K562 (cell line): ENCODE results near the gene MTFMT.

Experiments used
- NFYB ChIP-seq: IDR thresholded peaks from 2 replicates; pipeline ENCODE4 v1.6.1; 2011; ENCODE audit warnings: mild to moderate bottlenecking, moderate library complexity; ENCODE audit not compliant: insufficient read length; ENCODE audit errors: extremely low read depth
- RAD21 ChIP-seq, 2 experiments: fragments of 250-450 bp in 1 of 2; fragments of 450-650 bp in 1 of 2; sonication (Bioruptor Pico) in 1 of 2; formaldehyde crosslinking in 1 of 2; IDR thresholded peaks in 1 of 2; conservative IDR thresholded peaks in 1 of 2; 2 replicates each; pipeline versions ENCODE4 v1.4.0 to v1.8.0; 2020 to 2022; ENCODE audit warnings: mild to moderate bottlenecking in 2 of 2, moderate library complexity in 1 of 2
- SIN3A ChIP-seq, 2 experiments: fragments of 150-350 bp in 1 of 2; IDR thresholded peaks; 2 replicates each; pipeline ENCODE4 v1.6.1; 2011 to 2016; ENCODE audit warnings: borderline replicate concordance in 2 of 2, low read depth in 2 of 2, low read length in 2 of 2, mild to moderate bottlenecking in 2 of 2, moderate library complexity in 2 of 2; ENCODE audit not compliant: control insufficient read depth in 1 of 2
- TF ChIP-seq, protein P1 (sequence below), 3 experiments: IDR thresholded peaks in 2 of 3; conservative IDR thresholded peaks in 1 of 3; 2 replicates each; pipeline ENCODE4 v1.5.1; 2011 to 2012; ENCODE audit warnings: low read length in 3 of 3, mild to moderate bottlenecking in 3 of 3, control low read depth in 2 of 3, improper control_type of control experiment in 1 of 3, inconsistent platforms in 1 of 3, low read depth in 1 of 3, mixed read lengths in 1 of 3, moderate library complexity in 1 of 3; ENCODE audit not compliant: insufficient read depth in 2 of 3
- TF ChIP-seq, protein P2 (sequence below), 2 experiments: IDR thresholded peaks; 2 replicates each; pipeline ENCODE4 v1.6.1; 2012; ENCODE audit warnings: improper control_type of control experiment in 2 of 2, low read depth in 2 of 2, low read length in 2 of 2, borderline replicate concordance in 1 of 2

DNA sequence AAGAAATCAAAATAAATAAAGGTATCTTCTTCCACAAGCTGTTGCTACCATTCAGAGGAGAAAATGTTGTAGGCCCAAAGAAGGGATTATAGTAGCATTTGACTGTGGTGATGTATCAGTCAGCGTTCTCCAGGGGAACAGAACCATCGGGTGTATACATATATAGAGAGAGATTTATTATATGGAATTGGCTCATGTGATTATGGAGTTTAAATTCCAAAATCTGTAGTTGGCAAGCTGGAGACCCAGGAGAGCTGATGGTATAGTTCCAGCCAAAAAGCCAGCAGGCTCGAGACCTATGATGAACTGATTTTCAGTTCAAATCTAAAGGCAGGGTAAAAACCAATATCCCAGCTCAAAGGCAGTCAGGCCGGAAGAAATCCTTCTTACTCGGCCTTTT is 32.4 kb downstream of the MTFMT start:
- TF ChIP-seq, protein P1, sequence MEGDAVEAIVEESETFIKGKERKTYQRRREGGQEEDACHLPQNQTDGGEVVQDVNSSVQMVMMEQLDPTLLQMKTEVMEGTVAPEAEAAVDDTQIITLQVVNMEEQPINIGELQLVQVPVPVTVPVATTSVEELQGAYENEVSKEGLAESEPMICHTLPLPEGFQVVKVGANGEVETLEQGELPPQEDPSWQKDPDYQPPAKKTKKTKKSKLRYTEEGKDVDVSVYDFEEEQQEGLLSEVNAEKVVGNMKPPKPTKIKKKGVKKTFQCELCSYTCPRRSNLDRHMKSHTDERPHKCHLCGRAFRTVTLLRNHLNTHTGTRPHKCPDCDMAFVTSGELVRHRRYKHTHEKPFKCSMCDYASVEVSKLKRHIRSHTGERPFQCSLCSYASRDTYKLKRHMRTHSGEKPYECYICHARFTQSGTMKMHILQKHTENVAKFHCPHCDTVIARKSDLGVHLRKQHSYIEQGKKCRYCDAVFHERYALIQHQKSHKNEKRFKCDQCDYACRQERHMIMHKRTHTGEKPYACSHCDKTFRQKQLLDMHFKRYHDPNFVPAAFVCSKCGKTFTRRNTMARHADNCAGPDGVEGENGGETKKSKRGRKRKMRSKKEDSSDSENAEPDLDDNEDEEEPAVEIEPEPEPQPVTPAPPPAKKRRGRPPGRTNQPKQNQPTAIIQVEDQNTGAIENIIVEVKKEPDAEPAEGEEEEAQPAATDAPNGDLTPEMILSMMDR (IDR thresholded peaks at IDR 0.05 in 2 of 3, conservative IDR thresholded peaks at IDR 0.05 in 1 of 3; ENCODE audit: insufficient read depth in 2 of 3, low read depth in 1 of 3, low read length in 3 of 3) = no peak
- TF ChIP-seq SIN3A (IDR thresholded peaks at IDR 0.05; ENCODE audit: borderline replicate concordance in 2 of 2, control insufficient read depth in 1 of 2, low read depth in 2 of 2, low read length in 2 of 2) (no peak), NFYB (no peak), RAD21 (CRISPR knock-in tag; conservative IDR thresholded peaks at IDR 0.05 in 1 of 2, IDR thresholded peaks at IDR 0.05 in 1 of 2) (no peak)
- TF ChIP-seq, protein P2, sequence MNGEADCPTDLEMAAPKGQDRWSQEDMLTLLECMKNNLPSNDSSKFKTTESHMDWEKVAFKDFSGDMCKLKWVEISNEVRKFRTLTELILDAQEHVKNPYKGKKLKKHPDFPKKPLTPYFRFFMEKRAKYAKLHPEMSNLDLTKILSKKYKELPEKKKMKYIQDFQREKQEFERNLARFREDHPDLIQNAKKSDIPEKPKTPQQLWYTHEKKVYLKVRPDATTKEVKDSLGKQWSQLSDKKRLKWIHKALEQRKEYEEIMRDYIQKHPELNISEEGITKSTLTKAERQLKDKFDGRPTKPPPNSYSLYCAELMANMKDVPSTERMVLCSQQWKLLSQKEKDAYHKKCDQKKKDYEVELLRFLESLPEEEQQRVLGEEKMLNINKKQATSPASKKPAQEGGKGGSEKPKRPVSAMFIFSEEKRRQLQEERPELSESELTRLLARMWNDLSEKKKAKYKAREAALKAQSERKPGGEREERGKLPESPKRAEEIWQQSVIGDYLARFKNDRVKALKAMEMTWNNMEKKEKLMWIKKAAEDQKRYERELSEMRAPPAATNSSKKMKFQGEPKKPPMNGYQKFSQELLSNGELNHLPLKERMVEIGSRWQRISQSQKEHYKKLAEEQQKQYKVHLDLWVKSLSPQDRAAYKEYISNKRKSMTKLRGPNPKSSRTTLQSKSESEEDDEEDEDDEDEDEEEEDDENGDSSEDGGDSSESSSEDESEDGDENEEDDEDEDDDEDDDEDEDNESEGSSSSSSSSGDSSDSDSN (IDR thresholded peaks at IDR 0.05; ENCODE audit: borderline replicate concordance in 1 of 2, low read depth in 2 of 2, low read length in 2 of 2) = no peak
